Smooth muscle cell (in vitro differentiated cells): ENCODE results near the gene MIGA2. TPM values are rescaled to one million over a fixed set of nuclear protein-coding genes. Genes with fewer than 3 reads are reported as not detected.

Experiments
- DNase-seq: peaks from one replicate; lab custom pipeline; 2025; ENCODE audit not compliant: unreplicated experiment; lab: John Stamatoyannopoulos, UW
- H2AFZ ChIP-seq: fragments of 200-600 bp; sonication (generic); 2 replicates; pipeline ENCODE4 v1.6.0; 2016; ENCODE audit warnings: antibody characterized with exemption, low read depth, mild to moderate bottlenecking
- H3F3A ChIP-seq: fragments of 200-600 bp; sonication (generic); 2 replicates; pipeline ENCODE4 v1.6.0; 2017; ENCODE audit warnings: antibody characterized with exemption, low read depth
- H3K27ac ChIP-seq: fragments of 200-600 bp; sonication (generic); 2 replicates; pipeline ENCODE4 v1.5.1; 2016; ENCODE audit warnings: low read depth, mild to moderate bottlenecking
- H3K27me3 ChIP-seq: fragments of 200-600 bp; sonication (generic); 2 replicates; pipeline ENCODE4 v1.6.1; 2016; ENCODE audit warnings: low read depth, mild to moderate bottlenecking
- H3K36me3 ChIP-seq: fragments of 200-600 bp; sonication (generic); 2 replicates; pipeline ENCODE4 v1.5.1; 2016; ENCODE audit warnings: low read depth
- H3K4me1 ChIP-seq: fragments of 200-600 bp; sonication (generic); 2 replicates; pipeline ENCODE4 v1.5.1; 2016; ENCODE audit warnings: low read depth
- H3K4me2 ChIP-seq: fragments of 200-600 bp; sonication (generic); 2 replicates; pipeline ENCODE4 v1.6.0; 2016; ENCODE audit warnings: mild to moderate bottlenecking
- H3K4me3 ChIP-seq: fragments of 200-600 bp; sonication (generic); 2 replicates; pipeline ENCODE4 v1.5.1; 2016; ENCODE audit warnings: mild to moderate bottlenecking
- H3K79me2 ChIP-seq: fragments of 200-600 bp; sonication (generic); 2 replicates; pipeline ENCODE4 v1.6.0; 2016; ENCODE audit warnings: low read depth, mild to moderate bottlenecking
- H3K9ac ChIP-seq: fragments of 200-600 bp; sonication (generic); 2 replicates; pipeline ENCODE4 v1.6.0; 2016; ENCODE audit warnings: low read depth
- H3K9me3 ChIP-seq: fragments of 200-600 bp; sonication (generic); replicated peaks from 2 replicates; pipeline ENCODE4 v1.5.1; 2016; ENCODE audit warnings: low read depth
- H4K20me1 ChIP-seq: fragments of 200-600 bp; sonication (generic); 2 replicates; pipeline ENCODE4 v1.6.0; 2016; ENCODE audit warnings: low read depth
- CTCF ChIP-seq: fragments of 200-600 bp; sonication (generic); IDR thresholded peaks from 2 replicates; pipeline ENCODE4 v1.5.1; 2017; ENCODE audit warnings: borderline replicate concordance, mild to moderate bottlenecking, antibody characterized with exemption; ENCODE audit not compliant: insufficient read depth, poor library complexity, severe bottlenecking
- WGBS: methylation state at CpG from one replicate; pipeline ENCODE4 v1.1.7; 2016; ENCODE audit warnings: low lambda C conversion rate; 5-methylcytosine and 5-hydroxymethylcytosine counted together
- polyA plus RNA-seq: library from polyadenylated mRNA; unstranded; fragments of >200 nt; fragmentation: Nextera tagmentation; extraction: Ambion mirVana; gene quantifications from 2 replicates; pipeline ENCODE4 v1.2.1, GENCODE V29; 2016
- total RNA-seq: library from RNA; depleted of rRNA; stranded (reverse); fragments of >200 nt; gene quantifications from 2 replicates; pipeline ENCODE4 v1.2.3, GENCODE V29; 2014

Gene MIGA2
- total and polyA plus RNA-seq, 2 experiments from 2014 or later = 18.1 to 21.6 TPM

GRCh38 chr9:129108083-129108804 is 71.8 kb downstream of the MIGA2 start:
- Histone ChIP-seq H3K27me3 (no peaks in the 10 kb centered on the region), H3K27ac (no peak overlapping the region), H3K4me2 (no peak overlapping the region), H3K9ac (no peak overlapping the region), H4K20me1 (peaks cover 4% of the 10 kb centered on the region), H3K36me3 (no peaks in the 10 kb centered on the region), H3K9me3 (no peaks in the 10 kb centered on the region), H3K4me3 (no peak overlapping the region), H2AFZ (no peak overlapping the region), H3K79me2 (peaks cover 14% of the 10 kb centered on the region), H3K4me1 (peaks cover 9% of the 10 kb centered on the region), H3F3A (no peaks in the 10 kb centered on the region)
- WGBS = 92% methylated on average over 10 of the region's 13 CpGs
- DNase-seq = no peak
- TF ChIP-seq CTCF = no peak

- peaks cover 21% of the 10 kb centered on the region for H3K79me2 ChIP-seq
- H4K20me1 ChIP-seq = peaks cover 4% of the 10 kb centered on the region
- TF ChIP-seq CTCF = no peak
- no peak overlapping the region for H3K27ac ChIP-seq
- H3K36me3 ChIP-seq = no peaks in the 10 kb centered on the region
- H3K9ac ChIP-seq = no peak overlapping the region
- DNase-seq = no peak
- peaks cover 9% of the 10 kb centered on the region for H3K4me1 ChIP-seq
- 96% methylated on average over 10 of the region's 10 CpGs for WGBS
- H3K4me3 ChIP-seq = no peak overlapping the region
- H2AFZ ChIP-seq = no peak overlapping the region
- no peaks in the 10 kb centered on the region for H3K27me3 ChIP-seq
- H3F3A ChIP-seq = no peaks in the 10 kb centered on the region
- no peaks in the 10 kb centered on the region for H3K9me3 ChIP-seq
- peak overlapping the region; percentile 85 for H3K4me2 ChIP-seq
Observed at GRCh38 chr9:129108805-129109536, 72.5 kb downstream of the MIGA2 start.

GRCh38 chr9:129109537-129109903 is 73.1 kb downstream of the MIGA2 start:
- no peaks in the 10 kb centered on the region for H3F3A ChIP-seq
- peak overlapping the region; percentile 90 for H3K4me3 ChIP-seq
- no peak for TF ChIP-seq CTCF
- no peak for DNase-seq
- H3K27me3 ChIP-seq = no peaks in the 10 kb centered on the region
- peak overlapping the region; percentile 85 for H3K4me2 ChIP-seq
- no peak overlapping the region for H3K9ac ChIP-seq
- H2AFZ ChIP-seq = no peak overlapping the region
- H3K9me3 ChIP-seq = no peaks in the 10 kb centered on the region
- WGBS = 78% methylated on average over 7 of the region's 7 CpGs
- H4K20me1 ChIP-seq = peaks cover 4% of the 10 kb centered on the region
- no peaks in the 10 kb centered on the region for H3K36me3 ChIP-seq
- peaks cover 25% of the 10 kb centered on the region for H3K79me2 ChIP-seq
- no peak overlapping the region for H3K27ac ChIP-seq
- H3K4me1 ChIP-seq = peaks cover 9% of the 10 kb centered on the region
